ENCODE data around the gene TSPAN33. TPM values are rescaled to one million over a fixed set of nuclear protein-coding genes. Genes with fewer than 3 reads are reported as not detected.

TSPAN33 gene
- total RNA-seq, 1 experiment from 2014 or later: 1.6 TPM

DNA sequence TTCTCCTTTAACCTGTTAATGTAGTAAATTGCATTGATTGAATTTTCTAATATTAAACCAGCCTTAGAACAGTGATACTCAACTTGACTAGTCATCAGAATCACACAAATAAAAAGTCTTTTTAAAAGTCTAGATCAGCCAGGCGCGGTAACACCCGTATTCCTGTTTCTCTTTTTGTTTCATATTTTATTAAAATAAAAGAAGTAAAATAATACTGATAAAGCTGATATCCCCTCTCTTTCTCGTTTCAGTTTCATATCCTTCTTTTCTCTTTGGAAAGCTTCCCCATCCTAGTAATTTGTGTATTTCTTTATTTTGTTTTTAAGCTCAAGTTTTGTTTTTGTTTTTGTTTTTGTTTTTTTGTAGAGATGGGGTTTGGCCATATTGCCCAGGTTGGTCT is 53.3 kb downstream of the TSPAN33 start:
- DNase-seq (ENCODE audit: low spot score): no peak
- BruUV-seq (replicated peaks): no TSS peak
- Histone ChIP-seq H3K4me3 (ENCODE audit: low read depth, low read length, poor library complexity, severe bottlenecking) (no peak overlapping the region), H3K4me1 (ENCODE audit: insufficient read depth, low read length, poor library complexity, severe bottlenecking) (no peaks in the 10 kb centered on the region), H3K27me3 (replicated peaks; ENCODE audit: insufficient read depth, low read depth, low read length, poor library complexity) (no peaks in the 10 kb centered on the region), H3K27ac (ENCODE audit: low read depth, low read length, poor library complexity, severe bottlenecking) (no peak overlapping the region), H3K9me3 (ENCODE audit: low read depth, low read length, poor library complexity, severe bottlenecking) (no peaks in the 10 kb centered on the region), H3K36me3 (ENCODE audit: insufficient read depth, low read length, poor library complexity, severe bottlenecking) (no peaks in the 10 kb centered on the region)
- ChIA-PET POLR2A (ENCODE audit: low non-redundant PET) (no interaction called here), CTCF (no interaction called here)
- intact Hi-C loops (cut with micrococcal nuclease; ENCODE audit: unreplicated experiment): no loop called here
- TF ChIP-seq EZH2 (IDR thresholded peaks at IDR 0.05; ENCODE audit: borderline replicate concordance, low read depth, low read length, poor library complexity, severe bottlenecking): no peak
- TF ChIP-seq, protein P1, sequence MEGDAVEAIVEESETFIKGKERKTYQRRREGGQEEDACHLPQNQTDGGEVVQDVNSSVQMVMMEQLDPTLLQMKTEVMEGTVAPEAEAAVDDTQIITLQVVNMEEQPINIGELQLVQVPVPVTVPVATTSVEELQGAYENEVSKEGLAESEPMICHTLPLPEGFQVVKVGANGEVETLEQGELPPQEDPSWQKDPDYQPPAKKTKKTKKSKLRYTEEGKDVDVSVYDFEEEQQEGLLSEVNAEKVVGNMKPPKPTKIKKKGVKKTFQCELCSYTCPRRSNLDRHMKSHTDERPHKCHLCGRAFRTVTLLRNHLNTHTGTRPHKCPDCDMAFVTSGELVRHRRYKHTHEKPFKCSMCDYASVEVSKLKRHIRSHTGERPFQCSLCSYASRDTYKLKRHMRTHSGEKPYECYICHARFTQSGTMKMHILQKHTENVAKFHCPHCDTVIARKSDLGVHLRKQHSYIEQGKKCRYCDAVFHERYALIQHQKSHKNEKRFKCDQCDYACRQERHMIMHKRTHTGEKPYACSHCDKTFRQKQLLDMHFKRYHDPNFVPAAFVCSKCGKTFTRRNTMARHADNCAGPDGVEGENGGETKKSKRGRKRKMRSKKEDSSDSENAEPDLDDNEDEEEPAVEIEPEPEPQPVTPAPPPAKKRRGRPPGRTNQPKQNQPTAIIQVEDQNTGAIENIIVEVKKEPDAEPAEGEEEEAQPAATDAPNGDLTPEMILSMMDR (conservative IDR thresholded peaks at IDR 0.05; ENCODE audit: low read depth, low read length): no peak

DNA sequence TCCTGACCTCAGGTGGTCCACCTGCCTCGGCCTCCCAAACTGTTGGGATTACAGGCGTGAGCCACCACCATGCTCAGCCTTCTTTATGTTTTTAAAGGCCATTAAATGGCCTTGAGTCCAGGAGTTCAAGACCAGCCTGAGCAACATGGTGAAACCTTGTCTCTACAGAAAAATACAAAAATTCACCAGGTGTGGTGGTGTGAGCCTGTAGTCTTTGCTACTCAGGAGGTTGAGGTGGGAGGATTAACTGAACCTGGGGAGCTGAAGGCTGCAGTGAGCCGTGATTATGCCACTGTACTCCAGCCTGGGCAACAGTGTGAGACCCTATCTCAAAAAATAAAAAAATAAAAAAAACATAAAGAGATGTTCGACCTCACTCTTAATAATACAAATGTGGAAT is 54.9 kb downstream of the TSPAN33 start:
- no peaks in the 10 kb centered on the region for H3K9me3 ChIP-seq (ENCODE audit: low read depth, low read length, poor library complexity, severe bottlenecking)
- no peaks in the 10 kb centered on the region for H3K27me3 ChIP-seq (replicated peaks; ENCODE audit: insufficient read depth, low read depth, low read length, poor library complexity)
- H3K4me1 ChIP-seq (ENCODE audit: insufficient read depth, low read length, poor library complexity, severe bottlenecking): no peaks in the 10 kb centered on the region
- H3K4me3 ChIP-seq (ENCODE audit: low read depth, low read length, poor library complexity, severe bottlenecking): no peak overlapping the region
- H3K36me3 ChIP-seq (ENCODE audit: insufficient read depth, low read length, poor library complexity, severe bottlenecking): no peaks in the 10 kb centered on the region
- ChIA-PET POLR2A (ENCODE audit: low non-redundant PET) (no interaction called here), CTCF (interaction anchor here (0.7 kb wide), 1 partner anchor 8 kb away, joined by 4 read pairs; no protein-coding TSS in a partner anchor)
- H3K27ac ChIP-seq (ENCODE audit: low read depth, low read length, poor library complexity, severe bottlenecking): no peak overlapping the region
- TF ChIP-seq EZH2 (IDR thresholded peaks at IDR 0.05; ENCODE audit: borderline replicate concordance, low read depth, low read length, poor library complexity, severe bottlenecking): no peak
- TF ChIP-seq, protein P1 (conservative IDR thresholded peaks at IDR 0.05; ENCODE audit: low read depth, low read length): no peak
- DNase-seq (ENCODE audit: low spot score): no peak
- intact Hi-C loops (cut with micrococcal nuclease; ENCODE audit: unreplicated experiment): no loop called here
- no TSS peak for BruUV-seq (replicated peaks)

DNA sequence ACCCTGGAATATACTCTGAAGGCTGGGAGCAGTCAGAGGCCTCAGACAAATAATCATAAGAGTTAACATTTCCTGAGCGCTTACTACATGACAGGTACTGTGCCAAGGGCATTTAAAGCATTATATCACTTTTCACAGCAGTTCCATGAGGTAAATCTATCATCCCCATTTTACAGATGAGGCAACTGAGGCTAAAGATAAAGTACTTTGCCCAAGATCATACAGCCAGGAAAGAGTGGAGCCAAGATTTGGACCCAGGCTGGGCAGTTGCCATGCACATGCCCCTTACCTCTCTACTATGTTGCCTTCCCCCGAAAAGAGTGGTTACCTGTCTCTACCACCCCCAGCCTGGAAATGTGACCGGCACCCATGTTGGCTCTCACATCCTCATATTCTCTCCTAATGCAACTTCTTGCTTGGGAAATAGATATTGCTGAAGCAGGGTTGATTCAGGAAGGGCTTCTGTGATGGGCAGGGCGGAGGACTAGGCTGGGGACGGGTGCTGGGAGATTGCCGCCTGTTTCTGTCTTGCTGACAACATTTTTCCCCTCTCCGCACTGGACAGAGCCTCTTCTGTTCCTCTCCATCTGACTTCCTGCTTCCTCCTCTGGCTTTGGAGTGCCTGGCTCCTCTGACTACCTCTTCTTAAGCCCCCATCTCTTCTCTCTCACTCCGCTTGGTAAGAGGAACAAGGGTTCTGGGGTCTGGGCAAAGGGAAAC is 57.7 kb downstream of the TSPAN33 start:
- H3K27me3 ChIP-seq (replicated peaks; ENCODE audit: insufficient read depth, low read depth, low read length, poor library complexity): no peaks in the 10 kb centered on the region
- BruUV-seq (replicated peaks): no TSS peak
- H3K36me3 ChIP-seq (ENCODE audit: insufficient read depth, low read length, poor library complexity, severe bottlenecking): peaks cover 7% of the 10 kb centered on the region
- no peak for TF ChIP-seq EZH2 (IDR thresholded peaks at IDR 0.05; ENCODE audit: borderline replicate concordance, low read depth, low read length, poor library complexity, severe bottlenecking)
- TF ChIP-seq, protein P1 (conservative IDR thresholded peaks at IDR 0.05; ENCODE audit: low read depth, low read length): no peak
- ChIA-PET POLR2A (ENCODE audit: low non-redundant PET) (no interaction called here), CTCF (no interaction called here)
- H3K4me3 ChIP-seq (ENCODE audit: low read depth, low read length, poor library complexity, severe bottlenecking): no peak overlapping the region
- intact Hi-C loops (cut with micrococcal nuclease; ENCODE audit: unreplicated experiment): no loop called here
- no peaks in the 10 kb centered on the region for H3K4me1 ChIP-seq (ENCODE audit: insufficient read depth, low read length, poor library complexity, severe bottlenecking)
- H3K9me3 ChIP-seq (ENCODE audit: low read depth, low read length, poor library complexity, severe bottlenecking): no peaks in the 10 kb centered on the region
- DNase-seq (ENCODE audit: low spot score): no peak
- H3K27ac ChIP-seq (ENCODE audit: low read depth, low read length, poor library complexity, severe bottlenecking): no peak overlapping the region
